ENCODE data around the gene GPR171.
A peak's percentile ranks its signal among the peaks of the same experiment; 100 is the strongest.

Gene GPR171

DNA sequence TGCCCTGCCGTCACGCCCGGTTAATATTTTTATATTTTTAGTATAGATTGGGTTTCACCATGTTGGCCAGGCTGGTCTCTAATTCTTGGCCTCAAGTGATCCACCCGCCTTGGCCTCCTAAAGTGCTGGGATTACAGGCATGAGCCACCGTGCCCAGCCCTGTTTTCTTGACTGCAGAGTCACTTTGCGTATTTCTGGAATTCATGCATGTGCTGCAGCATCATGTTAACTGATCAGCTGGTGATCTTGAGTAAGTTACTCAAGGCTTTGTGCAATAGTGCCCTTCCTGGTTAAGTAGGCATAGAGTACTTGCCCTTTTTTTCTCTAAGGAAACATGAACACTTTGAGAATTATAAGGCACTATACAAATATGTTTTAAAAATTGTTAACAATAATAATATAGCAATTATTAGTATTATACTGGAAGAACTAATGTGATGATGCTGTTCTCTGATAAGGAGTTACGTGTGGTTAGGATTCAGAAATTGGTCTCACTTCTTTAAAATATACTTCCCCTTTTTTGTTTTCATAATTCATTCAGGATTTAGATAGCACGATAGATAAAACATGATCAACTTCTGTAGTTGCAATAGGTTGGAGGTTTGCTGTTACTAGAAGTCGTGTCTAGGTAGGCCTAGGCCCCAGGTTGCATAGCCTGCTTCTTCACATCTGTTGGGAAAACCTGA lies 33.6 kb downstream of the GPR171 start:
- H4K20me1 ChIP-seq (ENCODE audit: insufficient read depth, low read length), result no peaks in the 10 kb centered on the region
- TF ChIP-seq, protein P1, sequence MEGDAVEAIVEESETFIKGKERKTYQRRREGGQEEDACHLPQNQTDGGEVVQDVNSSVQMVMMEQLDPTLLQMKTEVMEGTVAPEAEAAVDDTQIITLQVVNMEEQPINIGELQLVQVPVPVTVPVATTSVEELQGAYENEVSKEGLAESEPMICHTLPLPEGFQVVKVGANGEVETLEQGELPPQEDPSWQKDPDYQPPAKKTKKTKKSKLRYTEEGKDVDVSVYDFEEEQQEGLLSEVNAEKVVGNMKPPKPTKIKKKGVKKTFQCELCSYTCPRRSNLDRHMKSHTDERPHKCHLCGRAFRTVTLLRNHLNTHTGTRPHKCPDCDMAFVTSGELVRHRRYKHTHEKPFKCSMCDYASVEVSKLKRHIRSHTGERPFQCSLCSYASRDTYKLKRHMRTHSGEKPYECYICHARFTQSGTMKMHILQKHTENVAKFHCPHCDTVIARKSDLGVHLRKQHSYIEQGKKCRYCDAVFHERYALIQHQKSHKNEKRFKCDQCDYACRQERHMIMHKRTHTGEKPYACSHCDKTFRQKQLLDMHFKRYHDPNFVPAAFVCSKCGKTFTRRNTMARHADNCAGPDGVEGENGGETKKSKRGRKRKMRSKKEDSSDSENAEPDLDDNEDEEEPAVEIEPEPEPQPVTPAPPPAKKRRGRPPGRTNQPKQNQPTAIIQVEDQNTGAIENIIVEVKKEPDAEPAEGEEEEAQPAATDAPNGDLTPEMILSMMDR (IDR thresholded peaks at IDR 0.05; ENCODE audit: low read length), result no peak
- TF ChIP-seq EZH2phosphoT487 (IDR thresholded peaks at IDR 0.05; ENCODE audit: low read length) (no peak), EZH2 (optimal IDR thresholded peaks at IDR 0.05; ENCODE audit: low read depth, low read length) (no peak)
- no peak overlapping the region for H2AFZ ChIP-seq (ENCODE audit: low read length)
- H3K4me3 ChIP-seq (ENCODE audit: low read length), result no peak overlapping the region
- peaks cover 23% of the 10 kb centered on the region for H3K4me1 ChIP-seq (ENCODE audit: low read length)
- H3K4me2 ChIP-seq (ENCODE audit: low read depth, low read length), result no peak overlapping the region
- H3F3A ChIP-seq (ENCODE audit: insufficient read depth, low read length), result peaks cover 6% of the 10 kb centered on the region; the same call in 1 of the 2 replicates
- no peaks in the 10 kb centered on the region for H3K36me3 ChIP-seq (replicated peaks; ENCODE audit: insufficient read depth, low read length)
- no peak overlapping the region for H3K27ac ChIP-seq (ENCODE audit: low read length)
- no peaks in the 10 kb centered on the region for H3K79me2 ChIP-seq (ENCODE audit: low read length)
- no peak for DNase-seq
- no peaks in the 10 kb centered on the region for H3K9me3 ChIP-seq (replicated peaks; ENCODE audit: insufficient read depth, low read length)
- no peaks in the 10 kb centered on the region for H3K27me3 ChIP-seq (replicated peaks; ENCODE audit: insufficient read depth, low read length)
- no peak overlapping the region for H3K9ac ChIP-seq (ENCODE audit: low read length)
- H3K9me2 ChIP-seq (replicated peaks; ENCODE audit: insufficient read depth, low read length), result no peaks in the 10 kb centered on the region

DNA sequence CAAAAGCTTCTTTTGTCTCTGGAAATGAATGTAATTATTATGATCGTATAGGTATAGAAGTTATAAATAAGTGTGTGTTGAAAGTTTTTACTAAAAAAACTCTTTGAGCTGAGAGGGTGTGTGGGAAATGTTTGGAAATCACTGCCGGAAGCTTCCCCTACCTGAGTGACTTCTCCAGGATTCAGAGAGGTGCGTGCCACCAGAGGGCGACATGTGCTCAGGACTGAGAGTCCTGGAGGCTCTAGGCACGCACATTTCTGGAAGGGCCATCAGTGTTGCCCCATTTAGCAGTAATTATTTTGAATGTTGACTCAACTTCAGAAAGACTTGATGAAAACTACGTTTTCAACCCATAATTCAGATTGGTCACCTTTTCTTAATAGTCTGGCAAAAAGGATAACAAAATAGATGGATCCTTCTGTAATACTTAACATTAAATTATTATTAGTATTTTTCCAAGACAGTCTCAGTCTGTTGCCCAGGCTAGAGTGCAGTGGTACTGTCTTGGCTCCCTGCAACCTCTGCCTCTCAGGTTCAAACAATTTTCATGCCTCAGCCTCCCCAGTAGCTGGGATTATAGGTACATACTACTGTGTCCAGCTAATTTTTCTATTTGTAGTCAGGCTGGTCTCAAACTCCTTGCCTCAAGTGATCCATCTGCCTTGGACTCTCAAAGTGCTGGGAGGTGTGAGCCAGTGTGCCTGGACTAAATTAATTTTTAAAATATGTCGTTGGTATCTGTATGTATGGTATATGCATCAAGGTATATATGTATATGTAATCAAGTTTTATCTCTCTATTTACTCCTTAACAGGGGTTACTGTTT lies 34.5 kb downstream of the GPR171 start:
- TF ChIP-seq, protein P1 (IDR thresholded peaks at IDR 0.05; ENCODE audit: low read length), result peak; percentile 87
- no peak for TF ChIP-seq EZH2phosphoT487 (IDR thresholded peaks at IDR 0.05; ENCODE audit: low read length)
- no peak for TF ChIP-seq EZH2 (optimal IDR thresholded peaks at IDR 0.05; ENCODE audit: low read depth, low read length)
- H3K27me3 ChIP-seq (replicated peaks; ENCODE audit: insufficient read depth, low read length), result no peaks in the 10 kb centered on the region
- H3K4me3 ChIP-seq (ENCODE audit: low read length), result no peak overlapping the region
- H3K9me2 ChIP-seq (replicated peaks; ENCODE audit: insufficient read depth, low read length), result no peaks in the 10 kb centered on the region
- no peaks in the 10 kb centered on the region for H3K36me3 ChIP-seq (replicated peaks; ENCODE audit: insufficient read depth, low read length)
- H3K9ac ChIP-seq (ENCODE audit: low read length), result no peak overlapping the region
- no peaks in the 10 kb centered on the region for H4K20me1 ChIP-seq (ENCODE audit: insufficient read depth, low read length)
- no peak overlapping the region for H2AFZ ChIP-seq (ENCODE audit: low read length)
- no peak overlapping the region for H3K27ac ChIP-seq (ENCODE audit: low read length)
- peaks cover 23% of the 10 kb centered on the region for H3K4me1 ChIP-seq (ENCODE audit: low read length)
- no peaks in the 10 kb centered on the region for H3K9me3 ChIP-seq (replicated peaks; ENCODE audit: insufficient read depth, low read length)
- peak; percentile 64 for DNase-seq
- no peak overlapping the region for H3K4me2 ChIP-seq (ENCODE audit: low read depth, low read length)
- H3K79me2 ChIP-seq (ENCODE audit: low read length), result no peaks in the 10 kb centered on the region
- H3F3A ChIP-seq (ENCODE audit: insufficient read depth, low read length), result peaks cover 6% of the 10 kb centered on the region; the same call in 1 of the 2 replicates

DNA sequence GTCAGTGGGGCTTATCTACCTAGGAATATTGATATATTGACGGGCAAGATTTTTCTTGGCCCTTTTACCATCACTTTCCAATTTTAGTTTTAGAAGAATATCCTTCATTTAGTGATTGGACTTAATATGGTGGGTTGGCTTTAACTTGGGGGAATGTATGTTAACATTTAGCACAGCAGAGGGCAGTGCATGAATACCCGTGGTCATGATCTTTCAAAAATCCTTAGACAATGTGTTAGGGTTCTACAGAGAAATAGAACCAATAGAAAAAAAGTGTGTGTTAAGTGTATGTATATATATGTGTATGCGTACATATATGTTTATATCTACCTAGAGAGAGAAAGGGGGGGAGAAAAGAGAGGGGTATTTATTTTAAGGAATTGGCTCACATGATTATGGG lies 36.9 kb downstream of the GPR171 start:
- no peaks in the 10 kb centered on the region for H4K20me1 ChIP-seq (ENCODE audit: insufficient read depth, low read length)
- H3F3A ChIP-seq (ENCODE audit: insufficient read depth, low read length), result peaks cover 6% of the 10 kb centered on the region; the same call in 1 of the 2 replicates
- no peaks in the 10 kb centered on the region for H3K9me2 ChIP-seq (replicated peaks; ENCODE audit: insufficient read depth, low read length)
- H3K27me3 ChIP-seq (replicated peaks; ENCODE audit: insufficient read depth, low read length), result no peaks in the 10 kb centered on the region
- no peak overlapping the region for H3K27ac ChIP-seq (ENCODE audit: low read length)
- no peak overlapping the region for H3K9ac ChIP-seq (ENCODE audit: low read length)
- H3K79me2 ChIP-seq (ENCODE audit: low read length), result no peaks in the 10 kb centered on the region
- no peak overlapping the region for H2AFZ ChIP-seq (ENCODE audit: low read length)
- H3K9me3 ChIP-seq (replicated peaks; ENCODE audit: insufficient read depth, low read length), result no peaks in the 10 kb centered on the region
- TF ChIP-seq, protein P1 (IDR thresholded peaks at IDR 0.05; ENCODE audit: low read length), result peak; percentile 24; the same call in 1 of the 2 replicates
- TF ChIP-seq EZH2 (optimal IDR thresholded peaks at IDR 0.05; ENCODE audit: low read depth, low read length), result no peak
- no peaks in the 10 kb centered on the region for H3K36me3 ChIP-seq (replicated peaks; ENCODE audit: insufficient read depth, low read length)
- H3K4me1 ChIP-seq (ENCODE audit: low read length), result peaks cover 16% of the 10 kb centered on the region
- H3K4me3 ChIP-seq (ENCODE audit: low read length), result no peak overlapping the region
- H3K4me2 ChIP-seq (ENCODE audit: low read depth, low read length), result no peak overlapping the region
- DNase-seq, result no peak

Data from MM.1S (cell line).